Activated gamma-delta T cell (primary cell): ENCODE measurements around the gene STK17A.
"Not testable (repeated sequence)": the region's sequence is repeated elsewhere in the genome, so short reads cannot be mapped to it uniquely, and the experiment has no call there.

ENCODE experiments used
- DNase-seq: peaks from one replicate; lab custom pipeline; 2025; lab: John Stamatoyannopoulos, UW

The STK17A gene

DNA sequence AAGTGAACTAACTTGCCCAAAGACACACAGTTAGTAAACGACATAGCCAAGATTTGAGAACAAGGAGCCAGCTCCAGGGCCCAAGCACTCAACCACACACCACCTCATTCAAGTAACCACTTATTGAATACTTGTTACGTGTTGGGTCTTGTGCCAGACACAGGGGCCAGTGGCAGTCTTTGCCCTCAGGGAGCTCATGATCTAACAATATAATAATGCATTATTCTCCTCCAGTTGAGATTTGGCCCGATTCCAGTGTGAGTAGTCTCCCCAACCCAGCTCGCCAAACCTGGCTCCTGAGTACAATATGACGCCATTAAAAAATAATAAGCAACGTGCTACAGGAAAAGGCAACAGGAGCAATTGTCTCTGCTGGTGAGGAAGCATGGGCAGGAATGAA lies 14.4 kb upstream of the STK17A start:
- no peak for DNase-seq

DNA sequence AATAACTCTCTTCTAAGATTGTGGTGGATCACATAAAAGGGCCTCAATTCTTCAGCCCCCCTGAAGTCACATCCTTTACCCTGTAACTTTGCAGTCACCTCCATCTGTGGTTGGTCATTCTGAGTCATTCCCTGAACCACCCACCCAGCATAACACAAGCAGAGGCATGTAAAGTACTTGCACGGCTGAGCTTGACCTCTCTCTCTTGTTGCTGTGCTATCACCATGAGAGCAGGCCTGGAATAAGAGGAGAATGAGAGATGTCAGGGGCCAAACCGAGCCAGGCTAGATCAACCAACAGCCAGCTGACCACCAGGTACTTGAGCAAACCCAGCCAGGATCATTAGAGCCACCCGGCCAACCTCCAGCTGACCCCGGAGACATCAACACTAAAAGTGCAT lies 13.5 kb upstream of the STK17A start:
- no peak for DNase-seq

DNA sequence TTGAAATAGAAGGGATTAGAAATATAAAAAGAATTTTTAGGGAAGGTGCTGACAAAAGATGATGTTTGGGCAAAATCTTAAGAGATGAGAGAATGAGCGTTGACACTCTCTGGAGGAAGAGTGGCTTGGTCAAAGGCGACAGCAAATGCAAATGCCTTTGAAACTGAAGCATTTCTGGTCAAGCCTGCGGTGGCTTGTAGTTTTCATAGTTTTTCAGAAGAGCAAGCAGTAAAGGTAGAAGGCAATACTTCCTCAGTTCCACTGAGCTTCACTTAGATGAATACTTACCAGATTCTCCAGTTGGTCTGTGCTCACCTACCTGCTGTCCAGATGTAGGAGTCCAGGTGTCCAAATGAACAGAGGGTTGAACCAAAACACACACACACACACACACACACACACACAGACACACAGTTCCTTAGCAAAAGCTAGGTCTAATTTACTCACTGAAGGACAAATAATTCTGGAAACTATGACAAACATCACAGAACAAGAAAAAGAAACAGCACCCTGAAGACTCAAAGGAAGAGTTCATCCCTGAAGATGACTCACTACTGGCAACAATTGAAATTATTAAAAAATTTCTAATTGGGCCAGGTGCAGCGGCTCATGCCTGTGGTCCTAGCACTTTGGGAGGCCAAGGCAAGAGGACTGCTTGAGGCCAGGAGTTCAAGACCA lies 12.1 kb upstream of the STK17A start:
- no peak for DNase-seq

DNA sequence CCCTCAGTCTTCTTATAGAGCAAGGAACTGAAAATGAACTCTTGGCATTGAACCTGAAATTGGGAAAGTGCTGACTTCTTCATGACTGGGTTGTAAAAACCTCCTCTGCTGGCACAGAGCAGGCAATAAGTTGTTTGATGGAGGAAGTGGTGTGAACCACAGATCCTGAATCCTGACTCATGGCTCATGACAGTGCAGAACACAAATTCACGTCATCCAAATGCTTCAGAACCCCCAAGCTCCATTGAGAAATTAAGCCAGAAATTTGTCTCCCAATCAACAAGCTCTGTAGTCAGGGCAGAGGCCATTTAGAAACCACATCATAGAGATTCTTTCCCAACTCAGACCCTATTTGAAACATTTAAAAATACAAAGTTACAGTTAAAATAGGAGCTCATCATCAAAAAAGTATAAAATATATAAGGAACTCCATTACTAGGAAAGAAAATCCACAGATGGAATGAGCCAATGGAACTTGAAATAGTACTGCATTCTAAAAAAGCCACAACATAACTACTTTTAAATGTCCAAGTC lies 10.3 kb upstream of the STK17A start:
- DNase-seq, result no peak

DNA sequence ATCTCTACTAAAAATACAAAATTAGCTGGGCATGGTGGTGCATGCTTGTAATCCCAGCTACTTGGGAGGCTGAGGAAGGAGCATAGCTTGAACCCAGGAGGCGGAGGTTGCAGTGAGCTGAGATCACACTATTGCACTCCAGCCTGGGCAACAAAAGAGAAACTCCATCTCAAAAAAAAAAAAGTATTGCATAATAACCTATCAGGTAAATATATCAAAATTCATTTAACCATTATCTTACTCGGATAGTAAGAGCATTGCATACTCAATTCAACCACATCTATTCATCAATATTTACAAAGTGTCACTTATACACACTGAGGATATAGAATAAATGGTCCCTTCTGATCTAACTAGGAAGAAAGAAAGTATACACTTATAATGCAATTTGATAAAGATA lies 9.1 kb upstream of the STK17A start:
- not testable (repeated sequence) for DNase-seq

DNA sequence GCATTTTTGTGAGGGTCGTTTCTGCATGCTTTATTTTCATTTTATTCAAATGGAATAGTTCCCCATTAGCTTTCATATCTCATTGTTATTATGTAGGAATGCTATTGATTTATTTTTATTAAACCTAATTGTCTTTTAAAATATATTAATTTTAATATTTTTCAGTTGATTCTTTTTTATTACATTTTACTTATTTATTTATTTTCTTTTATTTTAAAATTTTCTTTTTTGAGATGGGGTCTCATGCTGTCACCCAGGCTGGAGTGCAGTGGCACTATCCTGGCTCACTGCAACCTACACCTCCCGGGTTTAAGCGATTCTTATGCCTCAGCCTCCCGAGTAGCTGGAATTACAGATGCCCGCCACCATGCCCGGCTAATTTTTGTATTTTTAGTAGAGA lies 7.4 kb upstream of the STK17A start:
- no peak for DNase-seq

GRCh38 chr7:43576241-43576640 lies 6.7 kb upstream of the STK17A start:
- no peak for DNase-seq

DNA sequence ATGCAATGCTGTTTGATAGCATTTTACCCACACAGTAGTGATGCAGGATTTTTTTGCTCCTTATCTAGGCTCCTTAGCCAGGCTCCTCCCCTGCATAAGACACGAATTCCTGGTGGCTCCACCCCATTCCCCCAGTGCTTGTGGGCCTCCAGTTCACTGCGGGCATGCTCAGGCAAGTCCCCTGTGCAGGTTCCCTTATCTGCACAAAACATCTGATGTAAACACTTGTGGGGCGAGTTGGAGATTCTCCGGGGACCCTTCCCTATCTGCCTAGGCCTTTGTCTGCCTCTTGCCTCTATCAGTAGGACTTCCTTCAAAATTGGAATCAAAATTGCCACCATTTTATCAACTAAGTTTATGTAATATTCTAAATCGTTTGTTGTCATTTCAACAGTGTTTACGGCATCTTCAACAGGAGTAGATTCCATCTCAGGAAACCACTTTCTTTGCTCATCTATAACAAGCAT lies 5.4 kb upstream of the STK17A start:
- DNase-seq, result no peak

GRCh38 chr7:43583424-43584194 lies 701 bp downstream of the STK17A start:
- peak; percentile 57 for DNase-seq

GRCh38 chr7:43584195-43584586 lies 1.3 kb downstream of the STK17A start:
- DNase-seq, result no peak

GRCh38 chr7:43584733-43585132 lies 1.8 kb downstream of the STK17A start:
- DNase-seq, result not testable (repeated sequence)

DNA sequence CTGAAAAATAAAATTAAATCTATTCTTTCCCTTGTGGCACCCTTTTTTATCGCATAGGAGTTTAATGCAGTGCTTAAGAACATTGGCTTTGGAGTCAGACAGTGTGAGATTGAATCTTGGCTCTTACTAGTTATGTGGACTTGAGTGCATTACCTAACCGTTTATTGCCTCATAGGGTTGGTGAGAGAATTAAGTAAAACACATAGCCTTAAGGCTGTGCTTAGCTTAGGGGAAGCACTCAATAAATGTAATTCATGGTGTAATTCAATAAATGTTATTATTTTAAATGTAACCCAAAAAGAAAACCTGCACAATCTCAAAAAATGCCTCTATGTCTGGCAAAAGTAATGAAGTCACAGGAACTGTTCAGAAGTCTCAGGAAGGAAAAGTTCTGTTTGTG lies 2.7 kb downstream of the STK17A start:
- no peak for DNase-seq

DNA sequence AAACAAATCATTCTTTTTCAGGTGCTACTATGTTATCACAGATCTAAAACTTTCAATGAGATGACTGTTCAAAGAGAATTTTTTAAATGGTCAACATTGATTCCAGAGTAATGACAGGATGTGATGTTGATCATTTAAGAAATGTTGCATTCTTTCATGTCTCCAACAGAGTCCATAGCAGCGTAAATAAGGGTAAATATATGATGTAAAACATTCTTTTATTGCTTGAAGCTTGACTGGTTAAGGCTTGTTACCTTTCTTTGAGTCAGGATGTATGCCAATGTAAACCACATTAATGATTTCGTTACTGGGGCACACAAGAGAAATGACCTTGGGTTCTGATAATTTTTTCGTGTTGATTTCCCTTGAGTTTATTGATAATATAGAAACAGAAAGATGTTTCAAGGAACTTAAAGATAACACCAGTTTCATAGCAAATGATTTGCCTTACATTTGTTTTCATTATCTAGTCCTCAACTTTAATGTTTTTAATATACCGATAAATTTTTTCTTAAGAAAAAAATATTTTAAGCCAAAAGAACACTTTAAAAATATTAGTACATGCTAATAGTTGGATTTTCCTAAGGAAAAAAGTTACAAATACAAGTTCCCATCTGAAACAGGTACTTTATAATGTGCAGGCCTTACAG lies 3.5 kb downstream of the STK17A start:
- no peak for DNase-seq

- no peak for DNase-seq
Observed at GRCh38 chr7:43588477-43589132, 5.7 kb downstream of the STK17A start.

DNA sequence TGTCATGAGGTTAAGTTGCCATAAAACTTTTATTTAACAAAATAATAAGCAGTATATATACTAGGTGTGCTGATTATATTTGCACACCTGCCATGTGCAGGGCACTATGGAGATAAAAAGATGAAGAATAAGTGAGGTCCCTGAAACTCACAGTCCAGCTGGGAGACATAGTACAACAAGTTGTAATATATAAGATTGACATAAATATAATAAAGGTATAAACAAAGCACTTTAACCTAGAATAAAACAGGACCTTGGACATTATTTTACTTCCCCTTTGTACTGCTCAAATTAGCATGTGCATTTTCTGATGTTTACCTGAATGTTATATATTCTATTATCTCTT lies 6.2 kb downstream of the STK17A start:
- DNase-seq, result no peak

- DNase-seq, result no peak
Observed at GRCh38 chr7:43589728-43590127, 6.8 kb downstream of the STK17A start.

- DNase-seq, result no peak
Observed at GRCh38 chr7:43590862-43591557, 8.1 kb downstream of the STK17A start.

DNA sequence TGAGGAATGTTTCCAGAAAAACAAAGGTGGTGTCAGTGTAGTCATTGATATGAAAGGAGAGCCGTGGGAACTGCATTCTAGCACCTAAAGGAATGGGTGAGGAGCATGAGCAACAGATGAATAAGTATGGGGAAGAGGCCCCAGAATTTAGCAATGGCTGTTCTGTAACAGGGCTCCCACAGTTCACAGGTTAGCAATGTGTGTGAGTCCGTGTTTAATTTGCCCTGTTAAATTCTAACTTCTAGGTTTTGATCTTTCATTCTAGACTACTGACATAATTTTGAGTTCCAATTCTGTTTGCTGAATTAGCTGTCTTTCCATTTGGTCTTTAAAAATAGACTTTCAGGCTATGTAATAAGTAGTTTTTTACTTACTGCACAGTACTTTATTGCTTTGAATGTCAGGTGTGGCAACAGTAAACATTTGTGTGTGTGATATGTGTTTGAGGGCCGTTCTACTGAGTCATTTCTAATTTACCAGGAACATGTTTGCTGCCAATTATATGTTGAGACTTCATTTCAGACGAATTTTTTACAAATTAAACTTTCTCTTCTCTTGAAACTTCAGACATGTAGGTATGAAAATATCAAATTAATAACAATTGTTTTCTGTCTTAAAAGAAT lies 8.8 kb downstream of the STK17A start:
- DNase-seq, result no peak

DNA sequence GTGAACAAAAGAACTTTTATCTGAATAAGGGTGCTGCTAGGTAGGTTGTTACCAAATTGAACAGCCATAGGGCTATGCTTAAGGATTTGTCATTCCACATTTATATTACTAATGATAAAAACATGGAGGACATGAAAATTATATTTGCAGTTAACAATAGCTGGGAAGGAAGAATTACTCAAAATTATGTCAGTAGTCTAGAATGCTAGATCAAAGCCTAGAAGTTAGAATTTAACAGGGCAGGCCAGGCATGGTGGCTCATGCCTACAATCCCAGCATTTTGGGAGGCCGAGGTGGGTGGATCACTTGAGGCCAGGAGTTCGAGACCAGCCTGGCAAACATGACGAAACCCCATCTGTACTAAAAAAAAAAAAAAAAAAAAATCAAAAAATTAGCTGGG lies 9.4 kb downstream of the STK17A start:
- no peak for DNase-seq

DNA sequence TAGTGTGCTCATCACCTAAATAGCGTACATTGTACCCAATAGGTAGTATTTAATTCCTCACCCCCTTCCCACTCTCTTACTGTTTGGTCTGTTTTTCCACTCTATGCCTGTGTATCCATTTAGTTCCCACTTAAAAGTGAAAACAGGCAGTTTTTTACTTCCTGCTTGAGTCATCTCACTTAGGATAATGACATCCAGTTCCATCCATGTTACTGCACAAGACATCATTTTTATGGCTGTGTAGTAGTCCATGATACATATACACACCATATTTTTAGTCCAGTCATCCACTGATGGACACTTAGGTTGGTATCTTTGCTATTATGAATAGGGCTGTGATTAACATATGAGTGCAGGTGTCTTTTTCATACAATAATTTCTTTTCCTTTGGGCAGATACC lies 10.1 kb downstream of the STK17A start:
- DNase-seq, result no peak

DNA sequence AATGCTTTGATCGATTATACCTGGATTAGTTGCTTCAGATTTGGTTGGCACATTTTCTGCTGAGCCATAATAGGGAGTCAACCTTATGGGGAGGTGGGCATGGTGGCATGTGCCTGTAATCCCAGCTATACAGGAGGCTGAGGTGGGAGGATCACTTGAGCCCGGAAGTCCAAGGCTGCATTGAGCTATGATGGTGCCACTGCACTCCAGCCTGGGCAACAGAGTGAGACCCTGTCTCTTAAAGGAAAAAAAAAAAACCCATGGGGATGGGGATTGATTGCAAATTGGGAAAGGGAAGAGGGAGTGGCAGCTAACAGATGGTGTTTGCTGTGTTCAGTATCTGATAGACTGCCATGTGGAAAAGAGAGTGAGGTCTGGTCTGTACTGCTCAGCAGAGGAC lies 11.1 kb downstream of the STK17A start:
- no peak for DNase-seq
